Measurements from ENCODE around the gene SAMD13.
A peak's percentile ranks its signal among the peaks of the same experiment; 100 is the strongest.

SAMD13 gene, protein sequence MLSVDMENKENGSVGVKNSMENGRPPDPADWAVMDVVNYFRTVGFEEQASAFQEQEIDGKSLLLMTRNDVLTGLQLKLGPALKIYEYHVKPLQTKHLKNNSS

DNA sequence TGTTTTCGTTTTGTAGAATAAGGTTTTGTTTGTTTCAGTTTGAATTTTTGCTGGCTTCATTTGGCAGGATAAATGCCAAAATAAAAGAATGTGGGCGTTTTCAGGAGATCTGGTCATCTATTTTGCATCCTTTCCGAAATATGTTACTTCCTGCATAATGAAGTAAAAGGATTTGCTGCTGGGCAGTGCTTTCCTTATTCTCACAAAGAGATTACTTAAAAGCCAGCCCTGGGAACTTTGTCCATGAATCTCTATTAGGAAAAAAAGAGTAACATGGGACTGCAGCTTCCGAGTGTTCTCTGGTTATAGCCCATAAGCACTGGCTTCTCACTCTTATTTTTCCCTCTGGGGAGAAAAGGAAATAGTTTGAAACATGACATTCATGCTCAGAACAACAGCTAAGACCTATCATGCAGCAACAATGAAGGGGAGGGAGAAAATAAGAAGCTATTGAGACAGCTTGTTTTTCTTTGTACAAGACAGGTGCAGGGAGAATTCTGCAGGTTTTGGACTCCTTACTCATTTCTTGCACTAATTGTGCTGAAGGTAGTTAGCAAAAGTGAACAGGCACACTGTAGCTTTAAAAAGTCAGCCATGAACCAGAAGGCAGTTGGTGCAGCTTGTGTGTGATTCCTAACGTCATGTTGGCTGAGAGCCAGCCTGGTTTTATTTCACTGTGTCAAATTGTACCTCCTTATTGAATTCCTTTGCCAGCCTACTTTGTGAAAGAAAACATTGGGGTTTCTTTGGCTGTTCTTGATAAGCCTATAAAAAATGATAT lies at the start of gene SAMD13:
Gene SAMD13 (plus strand): TSS at position 705 of the 781 bp plus-strand sequence. CDS start 1,527 bp downstream, outside the sequence.
- peak; percentile 90 for DNase-seq

DNA sequence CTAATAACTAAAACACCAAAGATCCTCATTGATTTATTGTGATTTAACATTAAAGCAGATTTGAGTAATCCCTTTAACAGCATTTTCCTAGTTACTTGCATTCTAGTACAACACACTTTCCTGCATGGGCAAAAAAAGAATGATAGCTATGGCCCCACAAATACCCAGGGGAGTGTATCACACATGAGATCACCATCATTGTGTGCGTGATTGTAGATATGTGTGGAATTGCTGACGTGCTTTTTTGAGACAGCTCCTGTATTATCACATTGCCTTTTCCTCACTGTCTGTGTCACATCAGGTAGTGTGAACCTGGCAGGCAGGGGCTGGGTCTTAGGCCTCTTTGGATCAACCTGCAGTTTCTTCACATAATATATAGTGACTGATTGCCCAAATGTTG lies 48.5 kb upstream of the SAMD13 start:
- peak; percentile 89 for DNase-seq

DNA sequence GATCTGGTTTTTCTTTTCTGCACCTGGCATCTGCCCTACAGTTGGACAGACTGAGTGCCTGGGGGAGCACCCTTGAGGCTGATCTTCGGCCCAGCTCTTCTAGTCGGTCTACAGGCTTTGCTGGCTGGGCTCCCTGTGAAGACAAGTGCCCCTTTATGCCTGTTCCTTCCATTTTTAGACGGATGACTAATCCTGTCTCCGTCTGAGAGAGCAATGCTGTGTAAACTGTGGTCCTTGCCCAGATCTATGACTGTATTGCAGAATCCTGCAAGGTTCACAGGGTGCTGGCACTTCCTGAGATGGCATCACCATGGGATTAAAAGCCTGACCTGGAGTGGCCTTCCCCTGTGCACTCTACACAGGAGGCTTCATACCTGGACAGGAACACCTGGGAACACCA lies 47.6 kb upstream of the SAMD13 start:
- DNase-seq, result no peak

DNA sequence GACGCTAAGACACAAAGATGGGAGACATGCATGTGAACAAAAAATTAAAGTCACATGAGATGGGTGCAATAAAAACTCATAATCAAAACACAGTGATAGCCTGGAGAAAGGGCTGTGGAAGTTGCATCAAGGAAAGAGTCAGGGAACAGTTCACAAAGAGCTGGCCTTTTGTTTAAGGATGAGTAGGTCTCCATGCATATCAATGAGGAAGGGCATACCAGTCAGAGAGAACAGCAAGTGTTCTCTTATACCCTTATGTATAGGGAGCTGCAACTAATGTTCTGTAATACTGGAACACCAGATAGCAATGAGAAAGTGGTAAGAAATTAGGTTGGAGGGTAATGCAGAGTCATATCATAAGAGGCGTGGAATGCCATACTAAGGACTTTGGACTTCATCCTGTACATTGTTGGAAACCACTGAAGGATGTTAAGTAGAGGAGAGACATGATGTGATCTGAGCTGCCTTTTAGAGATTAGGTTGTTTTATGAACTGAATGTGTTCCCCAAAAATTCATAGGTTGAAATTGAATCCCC lies 46.7 kb upstream of the SAMD13 start:
- no peak for DNase-seq

DNA sequence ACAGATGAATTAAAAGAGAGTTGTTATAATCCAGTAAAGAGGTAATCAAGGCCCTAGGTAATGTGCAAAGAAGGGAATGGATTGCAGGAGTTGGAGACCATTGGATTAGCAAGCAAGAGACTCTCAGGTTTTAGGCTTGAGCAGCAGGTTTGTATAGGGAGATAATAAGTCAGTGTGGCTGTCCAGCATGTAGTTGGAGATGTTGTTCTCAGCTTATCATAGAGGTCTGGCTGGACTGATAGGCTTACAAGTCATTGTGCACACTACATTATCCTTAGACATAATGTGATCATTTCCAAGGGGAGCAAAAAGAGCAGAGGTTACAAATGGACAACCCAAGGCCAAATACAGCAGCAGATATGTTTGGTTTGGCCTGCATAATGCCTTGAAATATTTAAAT lies 45.9 kb upstream of the SAMD13 start:
- peak; percentile 56 for DNase-seq

DNA sequence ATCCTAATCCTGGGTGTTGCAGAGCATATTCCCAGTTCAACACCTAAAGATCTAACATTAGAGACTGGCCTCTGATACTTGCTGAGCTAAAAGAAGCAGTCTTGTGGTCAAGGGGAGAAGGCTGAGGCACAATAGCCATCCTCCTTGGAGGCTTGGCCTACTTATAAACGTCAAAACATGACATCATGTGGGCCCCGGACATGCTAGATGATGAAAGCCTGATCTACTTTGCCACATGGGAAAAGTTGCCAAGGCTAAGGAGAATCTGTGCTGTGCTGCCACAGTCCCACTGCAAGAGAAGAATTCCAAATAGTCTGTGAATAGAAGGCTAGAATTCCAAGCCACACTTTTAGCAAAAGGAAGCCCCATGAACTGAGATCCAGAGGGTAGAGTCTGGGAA lies 43.9 kb upstream of the SAMD13 start:
- DNase-seq, result no peak

DNA sequence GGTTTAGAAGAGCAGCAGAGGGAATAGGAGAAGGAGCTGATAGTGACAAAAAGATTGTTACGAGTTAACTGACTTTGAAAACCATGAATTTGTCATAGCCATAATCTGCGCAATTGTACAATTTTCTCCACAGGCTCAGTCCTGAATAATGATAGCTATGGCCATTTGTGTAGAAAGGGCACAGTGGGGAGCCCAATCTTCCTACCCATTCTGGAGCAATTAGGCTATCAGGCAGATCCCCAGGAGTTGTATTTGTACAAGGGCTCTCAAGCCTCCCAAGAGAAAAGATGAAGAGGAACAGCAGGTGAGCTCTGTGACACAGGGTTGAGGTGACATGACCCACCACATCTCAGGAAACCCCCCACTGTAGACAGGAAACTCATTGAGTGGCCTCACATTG lies 42.1 kb upstream of the SAMD13 start:
- no peak for DNase-seq

DNA sequence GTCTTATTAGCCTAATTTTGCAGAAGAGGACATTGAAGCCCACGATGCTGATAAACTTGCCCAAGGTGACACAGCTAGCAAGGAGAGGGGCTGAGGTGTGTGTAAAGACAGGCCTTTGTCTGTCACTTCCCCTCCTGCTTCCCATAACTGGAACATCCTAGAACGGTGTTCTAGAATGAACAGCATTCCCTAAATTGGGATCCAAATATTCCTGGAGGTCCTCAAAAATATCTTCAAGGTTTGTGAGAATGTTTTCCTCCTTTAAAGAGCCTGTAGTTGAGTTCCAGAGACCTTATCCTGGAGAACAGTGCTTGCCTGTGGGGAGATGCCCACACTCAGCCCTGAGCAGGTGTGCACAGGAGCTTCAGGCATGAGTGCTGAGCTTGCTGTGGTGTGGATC lies 41.5 kb upstream of the SAMD13 start:
- no peak for DNase-seq

DNA sequence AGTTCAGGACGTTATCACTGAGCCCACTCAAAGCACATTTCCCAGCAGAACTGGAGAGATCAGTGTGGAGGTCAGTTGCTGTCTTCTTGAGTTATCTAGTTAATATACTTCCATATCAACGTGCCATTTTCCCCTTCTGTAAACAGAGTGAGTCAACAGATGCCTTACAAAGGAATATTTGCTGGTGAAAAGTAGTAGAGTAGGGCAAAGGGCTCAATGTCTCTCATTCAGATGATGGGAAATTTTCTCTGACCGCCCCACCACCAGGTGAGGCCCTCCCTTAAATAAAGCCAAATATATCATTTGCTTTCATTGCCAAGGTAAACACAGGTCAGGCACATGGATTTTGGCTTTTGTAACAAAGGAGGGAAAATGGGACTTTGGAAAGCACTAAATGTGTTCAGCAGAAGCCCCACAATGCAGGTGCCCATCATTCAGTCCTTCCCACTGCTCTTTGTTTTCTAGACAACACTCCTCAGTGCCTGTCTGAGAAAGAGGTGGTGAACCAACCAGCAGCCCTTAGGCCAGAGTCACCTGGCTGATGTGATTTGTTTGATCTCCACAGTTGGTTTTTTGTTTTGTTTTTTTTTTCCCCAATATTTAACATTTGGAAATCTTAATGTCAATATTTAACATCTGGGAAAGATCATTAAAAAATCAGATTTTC lies 40.5 kb upstream of the SAMD13 start:
- DNase-seq, result no peak

DNA sequence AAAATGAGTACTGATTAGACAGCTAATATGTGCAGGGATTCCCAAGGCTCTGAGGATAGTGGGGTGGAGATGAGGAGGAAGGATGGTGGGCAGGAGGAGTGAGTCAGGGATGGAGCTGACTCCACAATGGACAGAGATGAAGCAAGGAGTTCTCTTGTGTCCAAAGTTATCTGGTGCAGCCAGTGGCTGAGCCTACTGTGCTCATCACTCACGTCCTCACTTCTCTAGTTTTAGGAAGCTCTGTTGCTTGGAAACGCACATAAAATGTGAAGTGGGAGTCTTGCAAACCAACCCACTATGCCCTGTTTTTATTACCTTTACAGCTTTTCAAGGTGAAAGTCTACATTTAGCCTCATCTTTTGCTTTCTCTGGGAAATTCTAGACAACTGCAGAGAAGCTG lies 36.5 kb upstream of the SAMD13 start:
- no peak for DNase-seq

DNA sequence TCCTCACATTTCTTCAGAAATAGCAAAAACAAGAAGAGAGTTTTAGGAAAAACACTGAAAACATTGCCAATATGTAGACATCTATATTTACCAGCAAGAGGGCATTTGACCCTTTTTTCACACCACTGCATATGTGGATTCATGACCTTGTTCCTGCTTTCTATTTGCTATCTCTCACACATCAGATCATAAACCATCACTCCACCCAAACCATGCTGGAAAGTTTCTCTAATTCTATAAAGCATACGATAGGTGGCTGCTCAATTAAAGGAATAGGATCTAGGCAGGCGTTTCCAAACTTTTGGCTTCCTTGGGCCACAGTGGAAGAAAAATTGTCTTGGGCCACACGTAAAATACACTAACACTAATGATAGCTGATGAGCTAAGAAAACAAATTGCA lies 35.6 kb upstream of the SAMD13 start:
- no peak for DNase-seq

DNA sequence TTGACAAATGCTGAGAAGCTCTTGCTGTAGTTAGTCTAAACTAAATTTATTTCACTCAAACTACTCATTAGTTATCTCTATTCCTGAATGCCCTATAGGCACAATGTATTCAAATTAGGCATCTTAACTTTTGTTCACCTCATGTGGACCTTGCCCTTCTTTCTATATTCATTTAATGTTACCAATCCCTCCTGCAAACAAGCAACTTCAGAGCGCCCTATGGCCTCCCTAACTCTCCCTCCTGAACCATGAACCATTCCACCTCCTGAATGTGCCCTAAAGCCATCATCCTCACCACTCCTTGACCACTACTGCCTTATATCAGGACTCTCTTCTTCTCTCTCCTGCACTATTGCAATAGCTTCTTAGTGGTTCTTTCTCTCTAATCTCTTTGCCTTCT lies 34.8 kb upstream of the SAMD13 start:
- no peak for DNase-seq

DNA sequence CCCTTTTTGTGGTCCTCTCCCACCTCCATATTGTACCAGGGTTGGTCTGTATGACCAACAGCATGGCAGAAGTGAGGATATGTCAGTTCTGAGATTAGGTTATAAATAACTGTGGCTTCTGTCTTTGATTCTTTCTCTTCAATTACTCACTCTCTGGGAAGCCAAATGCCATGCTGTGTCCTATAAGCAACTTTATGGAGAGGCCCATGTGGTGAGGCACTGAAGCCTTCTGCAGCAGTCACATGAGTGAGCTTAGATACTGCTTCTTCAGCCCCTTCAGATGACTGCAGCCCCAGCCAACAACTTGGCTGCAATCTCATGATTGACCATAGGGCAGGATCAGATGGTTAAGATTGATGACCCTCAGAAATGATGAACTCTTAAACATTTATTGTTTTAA lies 34.0 kb upstream of the SAMD13 start:
- DNase-seq, result no peak

DNA sequence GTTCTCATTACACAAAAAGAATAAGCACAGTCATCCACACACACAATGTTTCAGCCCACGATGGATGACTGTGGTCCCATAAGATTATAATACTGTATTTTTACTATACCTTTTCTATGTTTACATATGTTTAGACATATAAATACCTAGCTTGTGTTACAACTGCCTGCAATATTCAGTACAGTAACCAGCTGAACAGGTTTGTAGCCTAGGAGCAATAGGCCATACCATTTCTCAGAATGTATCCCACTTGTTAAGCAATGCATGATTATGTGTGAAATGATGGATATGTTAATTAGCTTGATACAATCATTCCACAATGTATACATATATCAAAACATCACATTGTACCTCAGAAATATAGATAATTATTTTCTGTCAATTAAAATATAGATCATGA lies 33.2 kb upstream of the SAMD13 start:
- DNase-seq, result no peak

DNA sequence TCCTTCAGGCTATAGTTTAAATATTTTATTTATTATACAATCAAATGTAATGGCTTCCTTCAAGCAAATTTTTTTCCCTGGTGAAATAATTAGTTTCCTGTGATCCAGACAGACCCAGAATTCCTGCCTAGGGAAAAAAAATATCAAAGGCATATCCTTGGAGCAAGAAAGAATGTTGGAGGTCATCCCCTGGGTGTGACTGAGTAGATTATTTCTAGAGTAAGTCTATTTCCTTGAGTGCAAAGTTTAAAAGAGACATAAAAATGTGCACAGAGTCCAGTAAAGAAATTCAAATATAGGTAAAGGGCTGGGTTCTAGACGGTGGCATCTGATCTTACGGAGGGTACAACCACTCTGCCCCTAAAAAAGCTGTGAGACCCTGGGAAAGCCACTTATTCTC lies 32.2 kb upstream of the SAMD13 start:
- DNase-seq, result no peak

DNA sequence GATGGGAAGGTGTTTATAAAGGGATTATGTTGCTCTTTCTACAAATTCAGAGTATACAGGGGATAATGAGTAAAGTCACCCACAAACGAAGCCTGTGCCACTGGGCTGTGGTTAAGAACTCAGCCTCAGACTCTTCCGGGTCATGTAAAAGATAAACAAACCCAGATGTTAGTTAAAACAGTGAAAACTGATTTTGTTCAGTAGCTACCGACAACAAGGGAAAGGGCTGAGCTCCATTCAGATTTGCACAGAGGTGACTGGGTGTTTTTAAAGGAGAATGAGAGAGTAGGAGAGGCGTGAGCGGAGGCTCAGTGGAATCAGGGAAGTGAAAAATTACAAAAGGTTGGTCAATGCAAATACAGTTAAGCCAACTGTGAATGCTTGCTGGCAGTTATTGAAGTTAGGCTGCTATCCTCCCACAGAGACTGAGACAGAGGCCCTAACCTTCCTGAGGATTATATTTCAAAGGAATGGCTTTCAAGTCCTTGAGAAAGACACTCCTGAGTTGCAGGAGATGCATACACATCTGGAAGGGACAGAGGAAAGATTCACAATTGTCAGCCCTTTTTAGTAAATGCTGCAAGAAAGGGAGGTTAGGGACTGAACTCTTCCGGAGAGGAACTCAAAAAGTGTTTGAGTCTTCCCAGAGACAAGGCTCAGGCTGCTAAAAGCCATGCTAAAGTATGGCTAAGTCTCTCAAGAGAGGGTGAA lies 29.9 kb upstream of the SAMD13 start:
- DNase-seq, result no peak

DNA sequence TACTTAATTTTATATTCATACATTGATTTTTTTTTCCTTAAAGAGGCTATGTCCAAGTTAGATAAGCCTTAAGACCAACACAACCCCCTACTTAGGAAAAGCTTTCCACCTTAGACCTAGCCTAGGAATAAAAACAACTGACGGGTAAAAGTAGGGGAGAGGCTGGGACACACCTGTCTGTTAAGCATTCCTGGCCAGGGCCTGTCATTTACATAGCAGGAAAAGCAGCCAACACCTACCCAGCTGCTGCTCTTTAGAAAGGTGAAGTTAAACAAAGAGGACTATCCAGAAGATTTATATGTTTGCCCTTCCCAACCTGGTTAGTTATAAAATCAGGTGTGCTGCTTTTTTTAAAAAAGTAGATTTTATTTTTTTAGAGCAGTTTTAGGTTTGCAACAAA lies 29.1 kb upstream of the SAMD13 start:
- DNase-seq, result no peak

DNA sequence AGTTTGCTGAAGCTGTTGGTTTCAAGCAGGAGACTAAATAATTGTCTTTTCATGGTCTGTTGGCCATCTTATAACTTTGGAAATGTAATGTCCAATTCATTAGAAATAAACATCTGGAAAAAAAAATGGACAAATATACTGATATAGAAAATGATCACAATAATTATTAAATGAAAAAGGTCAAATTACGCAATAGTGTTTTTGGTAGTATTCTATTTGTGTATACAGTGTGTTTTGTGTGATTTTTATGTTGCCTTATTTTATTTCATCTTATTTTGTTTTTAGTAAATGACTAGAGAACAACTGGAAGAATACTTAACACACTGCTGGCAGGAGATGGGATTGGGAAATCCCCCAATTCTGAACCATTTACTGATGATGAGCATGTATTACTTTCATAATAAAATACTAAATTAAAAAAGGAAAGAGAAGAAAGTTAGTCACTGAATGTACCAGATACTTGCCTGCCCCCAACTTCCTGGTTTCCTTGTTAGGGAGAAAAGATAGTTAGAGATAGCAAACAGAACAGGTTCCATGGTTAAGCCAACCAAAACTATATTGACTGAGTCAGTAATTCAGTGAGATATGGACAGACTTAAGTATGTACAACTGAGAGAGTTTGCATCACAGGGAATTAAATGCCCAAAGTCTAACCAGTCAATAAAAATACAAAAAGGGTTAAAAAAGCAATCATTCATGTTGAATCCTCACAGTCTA lies 24.0 kb upstream of the SAMD13 start:
- no peak for DNase-seq

DNA sequence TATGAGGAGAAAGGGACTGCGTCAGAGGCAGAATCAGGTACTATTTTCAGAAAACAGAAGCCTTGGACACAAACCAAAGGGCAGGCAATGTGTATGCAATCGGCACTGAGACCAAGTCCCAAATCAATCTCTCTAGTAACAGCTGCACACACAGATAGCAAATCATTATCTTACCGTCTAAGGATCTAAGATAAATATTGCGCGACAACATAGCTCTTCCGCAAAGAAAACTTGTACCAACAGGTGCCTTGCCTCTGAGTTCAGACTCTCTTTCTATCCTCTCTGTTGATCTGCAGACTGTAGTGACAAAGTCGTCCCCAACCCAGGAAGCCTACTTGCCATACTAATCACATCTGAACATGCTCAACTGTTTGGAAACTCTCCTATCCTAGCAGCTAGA lies 22.6 kb upstream of the SAMD13 start:
- no peak for DNase-seq

DNA sequence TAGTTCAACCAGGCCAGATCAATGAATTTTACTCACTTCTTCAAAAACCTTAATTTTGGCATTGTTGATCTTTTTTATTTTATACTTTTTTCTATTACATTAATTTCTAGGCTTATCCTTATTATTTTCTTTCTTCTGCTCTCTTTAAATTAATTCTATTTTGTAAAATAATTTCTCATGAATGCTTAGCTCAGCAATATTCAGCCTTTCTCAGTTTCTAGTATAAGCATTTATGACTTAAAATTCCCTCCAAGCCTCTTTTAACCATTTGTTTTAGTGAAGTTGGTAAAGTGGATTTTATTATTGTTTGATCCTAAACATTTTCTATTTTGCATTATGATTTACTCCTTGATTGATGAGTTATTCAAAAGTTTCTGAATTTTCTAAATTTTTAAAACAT lies 20.6 kb upstream of the SAMD13 start:
- DNase-seq, result no peak

DNA sequence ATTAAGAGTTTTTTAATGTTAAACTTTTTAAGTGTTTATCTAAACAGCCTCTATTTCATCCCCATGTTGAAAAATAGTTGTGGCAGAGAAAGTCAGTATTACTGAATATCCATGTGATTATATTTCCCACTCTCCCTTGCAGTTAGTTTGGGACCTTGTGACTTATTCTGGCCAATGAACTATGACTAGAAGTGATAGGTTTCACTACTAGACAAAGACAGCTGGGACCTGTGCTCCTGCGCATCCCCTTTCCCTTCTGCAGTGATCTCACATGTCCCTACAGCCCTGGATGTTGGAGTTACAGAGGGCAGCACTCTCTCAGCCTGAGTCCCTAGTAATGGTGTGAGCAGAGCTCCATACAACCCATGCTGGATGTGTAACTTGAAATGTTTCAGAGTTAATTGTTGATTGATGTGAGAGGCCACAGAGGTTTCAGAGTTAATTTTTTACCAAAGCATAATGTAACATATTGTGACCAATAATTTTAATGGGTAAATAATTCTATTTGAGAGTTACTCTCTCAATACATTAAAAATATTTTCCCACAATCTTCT lies 18.7 kb upstream of the SAMD13 start:
- no peak for DNase-seq

DNA sequence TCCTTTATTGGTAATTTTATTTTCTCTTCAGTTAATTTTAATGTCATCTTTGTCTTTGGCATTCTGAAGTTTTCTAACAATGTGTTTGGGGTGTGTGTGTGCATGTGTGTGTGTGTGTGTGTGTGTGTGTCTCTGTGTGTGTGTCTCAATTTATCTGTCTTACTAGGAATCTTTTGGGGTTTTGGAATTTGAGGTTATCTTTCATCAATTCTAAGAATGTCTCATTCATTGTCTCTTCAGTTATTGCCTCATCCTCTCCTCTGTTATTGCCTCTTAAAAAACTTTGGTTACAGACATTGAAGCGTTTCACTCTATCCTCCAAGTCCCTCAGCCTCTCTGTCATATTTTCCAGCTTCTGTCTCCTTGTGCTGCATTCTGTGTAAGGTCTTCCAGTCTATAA lies 18.1 kb upstream of the SAMD13 start:
- DNase-seq, result no peak

DNA sequence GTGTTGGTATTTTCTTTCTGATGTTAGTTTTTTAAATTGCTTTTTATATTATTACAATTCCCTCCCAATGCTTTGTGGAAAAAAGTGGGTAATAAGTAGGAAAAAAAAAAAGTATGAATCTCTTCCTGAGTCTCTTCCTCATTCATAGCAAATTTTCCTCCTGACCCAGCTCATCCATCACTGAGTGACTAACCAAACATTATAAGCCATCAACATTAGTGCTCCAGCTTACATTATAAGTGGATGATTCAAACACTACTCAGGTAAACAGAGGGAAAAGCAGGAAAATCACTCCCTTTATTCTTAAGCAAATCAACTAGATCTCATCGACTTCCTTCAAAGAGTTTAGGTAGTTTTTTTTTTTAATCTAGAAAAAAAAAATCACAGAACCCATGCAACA lies 15.4 kb upstream of the SAMD13 start:
- DNase-seq, result no peak
